Activated CD4-positive, alpha-beta T cell treated with anti-CD3 and anti-CD28 coated beads for 1 hour (primary cell): ENCODE results near the gene C5.

Experiments
- DNase-seq: peaks from one replicate; pipeline ENCODE4 v3.0.0-alpha.2; 2020

Gene C5

DNA sequence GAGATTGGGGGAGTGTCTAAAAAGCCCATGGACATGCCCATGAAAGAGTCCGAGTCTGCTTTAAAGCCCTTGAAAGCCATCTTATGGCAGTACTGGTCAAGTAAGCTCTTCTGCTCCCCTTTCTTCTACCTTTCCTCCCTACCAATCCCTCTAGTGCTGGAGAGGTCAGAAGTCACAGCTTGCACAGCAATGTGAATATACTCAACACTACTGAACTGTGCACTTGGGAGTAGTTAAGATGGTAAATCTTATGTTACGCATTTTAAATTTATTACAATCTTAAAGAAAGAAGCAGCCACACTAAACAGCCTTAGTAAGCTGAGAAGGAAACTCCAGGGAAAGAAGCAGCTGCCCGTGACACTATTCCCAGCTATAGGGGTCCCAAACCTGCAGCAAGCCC, 111.2 kb downstream of the C5 start:
- no peak for DNase-seq

GRCh38 chr9:120937596-120937995, 112.5 kb downstream of the C5 start:
- DNase-seq, result no peak

DNA sequence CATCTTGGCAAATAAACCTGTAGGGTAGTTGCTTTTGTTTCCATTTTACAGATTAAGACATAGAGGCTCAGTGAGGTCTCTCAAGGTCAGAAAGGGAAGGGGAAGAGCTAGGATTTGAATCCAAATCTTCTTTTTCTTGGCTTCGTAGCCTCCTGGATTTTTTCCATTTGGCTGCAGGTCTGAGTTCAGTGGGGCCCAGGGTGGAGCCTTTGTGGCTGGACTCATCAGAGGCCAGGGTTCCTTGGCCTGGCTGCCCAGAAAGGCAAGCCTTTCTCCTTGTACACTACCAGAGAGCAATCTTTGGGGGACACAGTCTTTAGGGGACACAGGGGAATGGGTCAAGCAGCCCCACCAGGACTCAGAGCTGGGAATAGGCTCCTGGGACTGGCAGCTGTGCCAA, 112.9 kb downstream of the C5 start:
- DNase-seq, result no peak

GRCh38 chr9:120936764-120937122, 113.3 kb downstream of the C5 start:
- DNase-seq, result no peak

GRCh38 chr9:120936011-120936763, 113.9 kb downstream of the C5 start:
- DNase-seq, result peak; percentile 81

DNA sequence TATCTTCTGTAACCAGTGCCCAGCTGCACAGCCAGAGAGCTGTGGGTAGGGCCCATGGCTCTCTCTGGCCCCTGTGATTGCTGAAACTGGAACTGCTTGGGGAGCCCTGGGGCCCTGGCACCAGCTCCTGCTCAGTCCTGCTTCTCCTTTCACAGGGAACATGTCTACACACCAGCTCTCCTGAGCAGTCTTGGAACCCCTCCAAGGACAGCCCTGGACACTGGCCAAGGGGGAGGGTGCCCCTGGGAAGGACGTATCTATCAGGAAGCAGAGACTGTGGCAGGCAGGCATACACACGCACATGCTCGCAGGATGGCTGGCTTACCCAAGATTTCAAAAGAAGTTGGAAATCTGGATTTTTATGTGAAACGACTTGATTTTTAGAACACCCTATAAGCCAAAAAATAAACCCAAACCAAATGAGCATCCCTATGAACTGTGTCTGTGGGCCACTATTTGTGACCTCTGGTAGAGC, 114.7 kb downstream of the C5 start:
- no peak for DNase-seq

- no peak for DNase-seq
These were observed 115.8 kb downstream of the C5 start for GRCh38 chr9:120934281-120934680.

DNA sequence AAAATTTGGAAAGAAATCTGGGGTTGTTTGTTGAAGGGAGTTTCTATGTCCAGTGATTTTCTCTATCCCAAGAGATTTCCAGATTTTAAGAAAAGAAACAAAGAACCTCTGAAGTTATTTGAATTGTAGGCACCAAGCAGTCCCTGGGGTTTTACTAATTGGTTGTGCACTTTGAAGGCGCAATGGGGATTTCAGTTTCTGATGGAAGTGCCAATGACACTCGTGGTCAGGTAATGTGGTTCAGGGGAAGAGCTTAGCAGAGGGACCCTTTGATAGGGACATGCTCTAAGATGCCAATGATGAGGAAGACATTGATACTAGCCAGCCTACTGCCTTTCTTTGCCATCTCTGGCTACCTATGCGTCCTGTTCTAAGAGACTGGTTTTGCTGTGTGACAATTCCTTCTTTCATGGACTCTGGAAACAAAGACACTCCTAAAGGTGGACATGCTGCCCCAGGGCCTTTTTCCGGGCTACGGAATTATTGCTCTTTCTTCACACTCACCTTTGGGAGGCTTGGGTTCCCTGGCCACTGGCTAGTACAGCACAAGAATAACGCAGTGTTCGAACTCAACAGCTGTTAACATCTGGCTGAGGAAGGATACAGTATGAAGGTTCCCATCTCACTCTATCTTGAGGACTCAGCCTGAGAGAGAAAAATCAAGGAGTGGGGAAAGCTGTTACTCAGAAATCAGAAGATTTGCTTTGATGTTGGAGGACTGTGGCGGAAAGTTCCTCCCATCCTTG, 116.6 kb downstream of the C5 start:
- DNase-seq, result no peak

GRCh38 chr9:120932086-120932823, 117.8 kb downstream of the C5 start:
- DNase-seq, result no peak

GRCh38 chr9:120931231-120932085, 118.6 kb downstream of the C5 start:
- DNase-seq, result peak; percentile 53

GRCh38 chr9:120929229-120929791, 120.8 kb downstream of the C5 start:
- DNase-seq, result no peak

DNA sequence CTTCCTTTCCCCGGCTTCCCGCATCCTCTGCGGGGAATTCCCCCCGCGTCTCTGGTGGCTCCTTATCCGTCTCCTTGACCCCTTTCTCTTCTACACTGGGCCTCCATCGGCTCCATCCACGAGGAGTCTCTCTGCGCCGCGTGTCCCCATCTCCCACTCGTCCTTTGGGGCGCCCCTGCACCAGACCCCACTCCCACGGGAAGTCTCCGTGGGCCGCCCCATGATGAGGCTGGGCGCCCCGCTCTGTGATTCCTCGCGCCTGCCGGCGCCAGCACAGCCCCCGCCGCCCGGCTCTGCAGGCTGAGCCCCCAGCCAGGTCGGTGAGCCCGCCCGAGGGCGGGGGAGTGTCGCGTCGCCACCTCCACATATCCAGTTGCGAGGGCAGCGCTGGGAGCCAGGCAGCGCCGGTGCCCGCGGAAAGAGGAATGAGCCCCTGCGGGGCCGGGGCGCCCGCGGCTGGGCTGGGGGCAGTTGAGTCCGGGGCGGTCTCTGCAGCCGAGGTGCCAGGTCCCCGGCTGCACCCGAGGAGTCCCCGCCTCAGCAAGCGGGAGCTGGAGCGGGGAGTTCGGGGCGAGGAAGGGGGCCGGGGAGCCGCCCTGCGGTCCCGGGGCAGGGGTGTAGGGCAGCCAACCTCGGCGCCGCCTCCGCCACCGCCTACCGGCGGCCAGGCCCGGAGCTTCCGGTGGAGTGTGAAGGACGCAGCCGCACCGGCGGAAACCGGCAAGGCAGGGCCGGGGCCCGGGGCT, 121.4 kb downstream of the C5 start:
- DNase-seq, result peak; percentile 68

GRCh38 chr9:120928015-120928482, 122.0 kb downstream of the C5 start:
- no peak for DNase-seq

DNA sequence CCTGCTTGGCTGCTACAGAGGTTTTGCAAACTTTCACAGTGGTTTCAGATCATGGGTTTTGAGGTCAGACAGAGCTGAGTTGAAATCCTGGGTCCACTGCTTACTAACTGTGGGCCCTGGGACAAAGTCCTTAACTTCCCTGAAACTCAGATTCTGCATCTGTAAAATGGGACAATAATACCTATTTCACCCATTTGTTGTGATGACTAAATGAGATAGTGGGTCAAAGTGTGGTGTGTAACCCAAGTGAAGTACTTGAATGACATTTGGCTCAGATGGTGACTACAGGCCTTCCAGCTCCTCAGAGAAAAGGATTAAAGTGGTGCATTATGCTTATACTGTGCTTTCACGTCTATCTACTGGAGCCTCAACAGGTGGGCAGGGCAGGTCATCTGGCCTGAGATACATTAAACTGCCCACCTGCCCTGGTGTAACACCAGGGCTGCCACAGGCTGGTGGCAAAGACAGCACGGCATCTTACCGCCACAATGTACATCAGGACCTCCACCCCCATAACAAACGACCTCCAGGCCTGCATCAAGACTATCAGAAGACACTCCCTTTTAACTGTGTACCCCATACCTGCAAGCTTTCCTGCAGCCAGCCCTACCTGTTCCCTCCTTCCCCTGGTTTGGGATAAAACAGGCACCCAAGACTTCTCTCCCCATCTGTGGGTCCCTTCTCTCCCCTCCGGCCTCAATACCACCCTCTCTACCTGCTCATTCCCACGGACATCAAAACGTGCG, 122.6 kb downstream of the C5 start:
- peak; percentile 14 for DNase-seq

- DNase-seq, result no peak
These were observed 123.6 kb downstream of the C5 start, which contains the start of gene TRAF1 for GRCh38 chr9:120926397-120926928. TSS of gene TRAF1 (minus strand) at chr9:120926796. CDS start at chr9:120926075, 721 bp downstream.

- DNase-seq, result peak; percentile 78
These were observed 124.3 kb downstream of the C5 start for GRCh38 chr9:120925535-120926396.

GRCh38 chr9:120924698-120925534, 125.2 kb downstream of the C5 start:
- DNase-seq, result peak; percentile 13

DNA sequence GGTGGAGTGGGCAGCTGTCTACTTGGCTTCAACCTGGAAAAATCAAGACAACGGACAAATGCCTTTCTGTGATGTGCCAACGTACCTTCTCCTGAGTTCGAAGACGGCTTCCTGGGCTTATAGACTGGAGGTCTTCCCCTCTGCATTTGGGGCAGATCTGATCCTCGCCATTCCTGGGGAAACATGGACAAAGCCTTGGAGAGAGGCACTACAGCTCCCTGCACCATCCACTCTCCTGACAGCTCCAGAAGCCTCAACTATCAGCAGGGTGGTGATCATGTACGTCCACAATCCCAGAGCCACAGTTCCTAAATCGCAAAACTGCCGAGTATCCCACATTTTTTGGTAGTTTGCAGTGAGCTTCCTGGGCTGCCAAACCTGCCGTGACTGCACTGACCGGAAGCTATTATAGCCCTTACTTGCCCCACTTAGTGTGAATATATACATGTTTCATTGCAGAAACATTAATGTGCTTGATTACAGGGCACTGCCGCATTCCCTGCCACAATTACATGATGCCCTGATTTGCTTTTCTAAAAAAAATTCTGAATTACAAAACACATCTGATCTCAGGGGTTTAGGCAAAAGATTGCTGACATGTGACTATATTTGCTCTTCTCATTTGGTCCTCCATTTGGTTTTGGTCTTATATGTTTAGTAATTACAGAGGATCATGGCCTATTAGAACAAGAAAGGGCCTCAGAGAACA, 126.3 kb downstream of the C5 start:
- no peak for DNase-seq
